K562 (cell line): ENCODE results near the gene HCCS. TPM values are rescaled to one million over a fixed set of nuclear protein-coding genes. Genes with fewer than 3 reads are reported as not detected.

ENCODE experiments used
- ETV5 ChIP-seq: sonication (generic); formaldehyde crosslinking; IDR thresholded peaks from 2 replicates; pipeline ENCODE4 v1.4.0; 2020; ENCODE audit warnings: low read depth, mild to moderate bottlenecking, missing genetic modification reagents
- HNRNPK ChIP-seq: fragments of 200-400 bp; formaldehyde crosslinking; IDR thresholded peaks from one replicate; pipeline ENCODE4 v1.6.1; 2018; ENCODE audit warnings: mild to moderate bottlenecking, low read depth, low read length; ENCODE audit not compliant: poor library complexity, severe bottlenecking
- NRF1 ChIP-seq, 2 experiments: fragments of 450-650 bp; IDR thresholded peaks in 1 of 2; conservative IDR thresholded peaks in 1 of 2; 2 replicates each; pipeline ENCODE4 v1.6.1; 2014; ENCODE audit warnings: mild to moderate bottlenecking in 2 of 2
- PHTF2 ChIP-seq: fragments of 250-450 bp; sonication (Bioruptor Pico); IDR thresholded peaks from 2 replicates; pipeline ENCODE4 v1.5.0; 2021; ENCODE audit warnings: mild to moderate bottlenecking
- RNF2 ChIP-seq: sonication (generic); IDR thresholded peaks from 2 replicates; pipeline ENCODE4 v1.6.1; 2016
- YY1 ChIP-seq, 3 experiments: IDR thresholded peaks; 2 replicates each; pipeline ENCODE4 v1.6.1; 2011; ENCODE audit warnings: low read length in 2 of 3, mild to moderate bottlenecking in 2 of 3, moderate library complexity in 2 of 3, borderline replicate concordance in 1 of 3, control low read depth in 1 of 3, low read depth in 1 of 3; ENCODE audit not compliant: insufficient read depth in 3 of 3, insufficient replicate concordance in 2 of 3, control insufficient read depth in 1 of 3, insufficient read length in 1 of 3; ENCODE audit errors: extremely low read depth in 1 of 3
- ZNF75A ChIP-seq: fragments of 450-650 bp; formaldehyde crosslinking; IDR thresholded peaks from 2 replicates; pipeline ENCODE4 v1.4.0; 2020; ENCODE audit warnings: mild to moderate bottlenecking
- polyA plus RNA-seq, 8 experiments: library from polyadenylated mRNA; depleted of rRNA in 4 of 8; stranded (reverse) in 5 of 8; unstranded in 3 of 8; fragments of >200 nt; fragmentation: Nextera tagmentation in 2 of 8; fragmentation: Illumina TruSeq in 1 of 8; extraction: Ambion mirVana in 2 of 8; extraction: Trizol in 1 of 8; gene quantifications; 2 replicates each; pipeline versions ENCODE4 v1.2.1 to v1.2.3, GENCODE V29; 2011 to 2014; ENCODE audit warnings: inconsistent platforms in 1 of 8, missing spikeins in 1 of 8
- total RNA-seq, 7 experiments: library from RNA; depleted of rRNA in 6 of 7; stranded (reverse); fragments of >200 nt in 6 of 7; fragmentation: Illumina TruSeq in 2 of 7; extraction: Trizol in 2 of 7; gene quantifications; 2 replicates each; pipeline versions ENCODE4 v1.2.1 to v1.2.3, GENCODE V29; 2011 to 2021; ENCODE audit warnings: low replicate concordance in 1 of 7
- TF ChIP-seq, protein P1 (sequence below): fragments of 250-450 bp; sonication (Bioruptor Pico); IDR thresholded peaks from 2 replicates; pipeline ENCODE4 v1.8.0; 2022; ENCODE audit warnings: moderate library complexity, mild to moderate bottlenecking, inconsistent platforms
- TF ChIP-seq, protein P2 (sequence below): fragments of 450-650 bp; IDR thresholded peaks from 2 replicates; pipeline ENCODE4 v1.6.1; 2017; ENCODE audit warnings: antibody characterized with exemption, mild to moderate bottlenecking
- TF ChIP-seq, protein P3 (sequence below), 2 experiments: fragments of 250-450 bp in 1 of 2; fragments of 450-650 bp in 1 of 2; sonication (Bioruptor Pico) in 1 of 2; IDR thresholded peaks; 2 replicates each; pipeline versions ENCODE4 v1.6.1 to v1.8.0; 2016 to 2021; ENCODE audit warnings: mild to moderate bottlenecking in 2 of 2, moderate library complexity in 2 of 2, missing compliant biosample characterization in 1 of 2, missing genetic modification characterization in 1 of 2
- TF ChIP-seq, protein P4 (sequence below): fragments of 450-650 bp; IDR thresholded peaks from 2 replicates; pipeline ENCODE4 v1.6.1; 2016; ENCODE audit warnings: low read depth

HCCS gene
- total and polyA plus RNA-seq, 9 of the 15 experiments (the other 6 are each of a cell fraction or from before 2014, with no cell fraction given): 22.9 to 81.5 (median 66.9) TPM

DNA sequence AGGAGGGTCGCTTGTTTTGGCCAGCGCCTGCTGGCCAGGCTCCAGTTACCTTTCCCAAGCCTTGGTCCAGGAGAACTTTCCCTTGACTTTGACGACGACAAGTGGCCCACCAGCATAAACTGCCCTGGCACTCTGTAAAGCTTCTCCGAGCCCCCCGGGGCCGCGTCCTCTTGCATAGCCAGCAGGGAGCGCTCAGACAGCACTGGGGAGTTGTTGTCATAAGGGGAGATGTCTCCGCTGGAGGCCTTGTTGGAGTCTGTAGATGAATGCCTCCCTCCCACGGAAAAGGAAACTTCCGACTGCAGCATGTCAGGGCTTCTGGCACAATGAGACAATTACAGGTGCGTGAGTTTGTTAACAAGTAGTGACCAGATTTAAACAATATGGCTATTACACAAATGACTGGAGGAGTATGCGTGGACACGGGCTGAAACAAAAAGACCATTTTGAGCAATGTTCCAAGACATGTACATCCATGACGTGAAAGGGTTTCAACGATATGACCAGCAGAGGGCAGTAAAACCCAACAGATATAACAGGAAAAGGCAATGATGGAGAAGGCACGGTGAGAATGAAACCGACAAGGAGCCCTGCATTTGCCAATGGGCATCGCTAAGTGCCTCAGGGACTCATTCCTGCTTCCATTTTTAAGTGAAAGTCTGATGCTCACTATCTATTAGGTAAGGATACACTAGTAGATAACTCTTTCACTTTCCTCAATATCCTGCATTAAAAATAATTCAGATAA is 33.0 kb downstream of the HCCS start (continued):
- TF ChIP-seq YY1 (IDR thresholded peaks at IDR 0.05; ENCODE audit: borderline replicate concordance in 1 of 3, control insufficient read depth in 1 of 3, extremely low read depth in 1 of 3, insufficient read depth in 3 of 3, insufficient read length in 1 of 3, insufficient replicate concordance in 2 of 3, low read depth in 1 of 3, low read length in 2 of 3) (no peak), NRF1 (conservative IDR thresholded peaks at IDR 0.05 in 1 of 2, IDR thresholded peaks at IDR 0.05 in 1 of 2) (no peak), PHTF2 (CRISPR knock-in tag) (no peak), ZNF75A (CRISPR knock-in tag) (no peak), HNRNPK (no peak), RNF2 (no peak), ETV5 (CRISPR knock-in tag) (no peak)
- TF ChIP-seq, protein P1, sequence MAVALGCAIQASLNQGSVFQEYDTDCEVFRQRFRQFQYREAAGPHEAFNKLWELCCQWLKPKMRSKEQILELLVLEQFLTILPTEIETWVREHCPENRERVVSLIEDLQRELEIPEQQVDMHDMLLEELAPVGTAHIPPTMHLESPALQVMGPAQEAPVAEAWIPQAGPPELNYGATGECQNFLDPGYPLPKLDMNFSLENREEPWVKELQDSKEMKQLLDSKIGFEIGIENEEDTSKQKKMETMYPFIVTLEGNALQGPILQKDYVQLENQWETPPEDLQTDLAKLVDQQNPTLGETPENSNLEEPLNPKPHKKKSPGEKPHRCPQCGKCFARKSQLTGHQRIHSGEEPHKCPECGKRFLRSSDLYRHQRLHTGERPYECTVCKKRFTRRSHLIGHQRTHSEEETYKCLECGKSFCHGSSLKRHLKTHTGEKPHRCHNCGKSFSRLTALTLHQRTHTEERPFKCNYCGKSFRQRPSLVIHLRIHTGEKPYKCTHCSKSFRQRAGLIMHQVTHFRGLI (CRISPR knock-in tag): no peak
- TF ChIP-seq, protein P2, sequence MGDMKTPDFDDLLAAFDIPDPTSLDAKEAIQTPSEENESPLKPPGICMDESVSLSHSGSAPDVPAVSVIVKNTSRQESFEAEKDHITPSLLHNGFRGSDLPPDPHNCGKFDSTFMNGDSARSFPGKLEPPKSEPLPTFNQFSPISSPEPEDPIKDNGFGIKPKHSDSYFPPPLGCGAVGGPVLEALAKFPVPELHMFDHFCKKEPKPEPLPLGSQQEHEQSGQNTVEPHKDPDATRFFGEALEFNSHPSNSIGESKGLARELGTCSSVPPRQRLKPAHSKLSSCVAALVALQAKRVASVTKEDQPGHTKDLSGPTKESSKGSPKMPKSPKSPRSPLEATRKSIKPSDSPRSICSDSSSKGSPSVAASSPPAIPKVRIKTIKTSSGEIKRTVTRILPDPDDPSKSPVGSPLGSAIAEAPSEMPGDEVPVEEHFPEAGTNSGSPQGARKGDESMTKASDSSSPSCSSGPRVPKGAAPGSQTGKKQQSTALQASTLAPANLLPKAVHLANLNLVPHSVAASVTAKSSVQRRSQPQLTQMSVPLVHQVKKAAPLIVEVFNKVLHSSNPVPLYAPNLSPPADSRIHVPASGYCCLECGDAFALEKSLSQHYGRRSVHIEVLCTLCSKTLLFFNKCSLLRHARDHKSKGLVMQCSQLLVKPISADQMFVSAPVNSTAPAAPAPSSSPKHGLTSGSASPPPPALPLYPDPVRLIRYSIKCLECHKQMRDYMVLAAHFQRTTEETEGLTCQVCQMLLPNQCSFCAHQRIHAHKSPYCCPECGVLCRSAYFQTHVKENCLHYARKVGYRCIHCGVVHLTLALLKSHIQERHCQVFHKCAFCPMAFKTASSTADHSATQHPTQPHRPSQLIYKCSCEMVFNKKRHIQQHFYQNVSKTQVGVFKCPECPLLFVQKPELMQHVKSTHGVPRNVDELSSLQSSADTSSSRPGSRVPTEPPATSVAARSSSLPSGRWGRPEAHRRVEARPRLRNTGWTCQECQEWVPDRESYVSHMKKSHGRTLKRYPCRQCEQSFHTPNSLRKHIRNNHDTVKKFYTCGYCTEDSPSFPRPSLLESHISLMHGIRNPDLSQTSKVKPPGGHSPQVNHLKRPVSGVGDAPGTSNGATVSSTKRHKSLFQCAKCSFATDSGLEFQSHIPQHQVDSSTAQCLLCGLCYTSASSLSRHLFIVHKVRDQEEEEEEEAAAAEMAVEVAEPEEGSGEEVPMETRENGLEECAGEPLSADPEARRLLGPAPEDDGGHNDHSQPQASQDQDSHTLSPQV: peak; percentile 62; the same call in 1 of the 2 replicates
- TF ChIP-seq, protein P3, sequence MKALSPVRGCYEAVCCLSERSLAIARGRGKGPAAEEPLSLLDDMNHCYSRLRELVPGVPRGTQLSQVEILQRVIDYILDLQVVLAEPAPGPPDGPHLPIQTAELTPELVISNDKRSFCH (CRISPR knock-in tag; IDR thresholded peaks at IDR 0.05): no peak
- TF ChIP-seq, protein P3 (tag; IDR thresholded peaks at IDR 0.05): no peak
- TF ChIP-seq, protein P4, sequence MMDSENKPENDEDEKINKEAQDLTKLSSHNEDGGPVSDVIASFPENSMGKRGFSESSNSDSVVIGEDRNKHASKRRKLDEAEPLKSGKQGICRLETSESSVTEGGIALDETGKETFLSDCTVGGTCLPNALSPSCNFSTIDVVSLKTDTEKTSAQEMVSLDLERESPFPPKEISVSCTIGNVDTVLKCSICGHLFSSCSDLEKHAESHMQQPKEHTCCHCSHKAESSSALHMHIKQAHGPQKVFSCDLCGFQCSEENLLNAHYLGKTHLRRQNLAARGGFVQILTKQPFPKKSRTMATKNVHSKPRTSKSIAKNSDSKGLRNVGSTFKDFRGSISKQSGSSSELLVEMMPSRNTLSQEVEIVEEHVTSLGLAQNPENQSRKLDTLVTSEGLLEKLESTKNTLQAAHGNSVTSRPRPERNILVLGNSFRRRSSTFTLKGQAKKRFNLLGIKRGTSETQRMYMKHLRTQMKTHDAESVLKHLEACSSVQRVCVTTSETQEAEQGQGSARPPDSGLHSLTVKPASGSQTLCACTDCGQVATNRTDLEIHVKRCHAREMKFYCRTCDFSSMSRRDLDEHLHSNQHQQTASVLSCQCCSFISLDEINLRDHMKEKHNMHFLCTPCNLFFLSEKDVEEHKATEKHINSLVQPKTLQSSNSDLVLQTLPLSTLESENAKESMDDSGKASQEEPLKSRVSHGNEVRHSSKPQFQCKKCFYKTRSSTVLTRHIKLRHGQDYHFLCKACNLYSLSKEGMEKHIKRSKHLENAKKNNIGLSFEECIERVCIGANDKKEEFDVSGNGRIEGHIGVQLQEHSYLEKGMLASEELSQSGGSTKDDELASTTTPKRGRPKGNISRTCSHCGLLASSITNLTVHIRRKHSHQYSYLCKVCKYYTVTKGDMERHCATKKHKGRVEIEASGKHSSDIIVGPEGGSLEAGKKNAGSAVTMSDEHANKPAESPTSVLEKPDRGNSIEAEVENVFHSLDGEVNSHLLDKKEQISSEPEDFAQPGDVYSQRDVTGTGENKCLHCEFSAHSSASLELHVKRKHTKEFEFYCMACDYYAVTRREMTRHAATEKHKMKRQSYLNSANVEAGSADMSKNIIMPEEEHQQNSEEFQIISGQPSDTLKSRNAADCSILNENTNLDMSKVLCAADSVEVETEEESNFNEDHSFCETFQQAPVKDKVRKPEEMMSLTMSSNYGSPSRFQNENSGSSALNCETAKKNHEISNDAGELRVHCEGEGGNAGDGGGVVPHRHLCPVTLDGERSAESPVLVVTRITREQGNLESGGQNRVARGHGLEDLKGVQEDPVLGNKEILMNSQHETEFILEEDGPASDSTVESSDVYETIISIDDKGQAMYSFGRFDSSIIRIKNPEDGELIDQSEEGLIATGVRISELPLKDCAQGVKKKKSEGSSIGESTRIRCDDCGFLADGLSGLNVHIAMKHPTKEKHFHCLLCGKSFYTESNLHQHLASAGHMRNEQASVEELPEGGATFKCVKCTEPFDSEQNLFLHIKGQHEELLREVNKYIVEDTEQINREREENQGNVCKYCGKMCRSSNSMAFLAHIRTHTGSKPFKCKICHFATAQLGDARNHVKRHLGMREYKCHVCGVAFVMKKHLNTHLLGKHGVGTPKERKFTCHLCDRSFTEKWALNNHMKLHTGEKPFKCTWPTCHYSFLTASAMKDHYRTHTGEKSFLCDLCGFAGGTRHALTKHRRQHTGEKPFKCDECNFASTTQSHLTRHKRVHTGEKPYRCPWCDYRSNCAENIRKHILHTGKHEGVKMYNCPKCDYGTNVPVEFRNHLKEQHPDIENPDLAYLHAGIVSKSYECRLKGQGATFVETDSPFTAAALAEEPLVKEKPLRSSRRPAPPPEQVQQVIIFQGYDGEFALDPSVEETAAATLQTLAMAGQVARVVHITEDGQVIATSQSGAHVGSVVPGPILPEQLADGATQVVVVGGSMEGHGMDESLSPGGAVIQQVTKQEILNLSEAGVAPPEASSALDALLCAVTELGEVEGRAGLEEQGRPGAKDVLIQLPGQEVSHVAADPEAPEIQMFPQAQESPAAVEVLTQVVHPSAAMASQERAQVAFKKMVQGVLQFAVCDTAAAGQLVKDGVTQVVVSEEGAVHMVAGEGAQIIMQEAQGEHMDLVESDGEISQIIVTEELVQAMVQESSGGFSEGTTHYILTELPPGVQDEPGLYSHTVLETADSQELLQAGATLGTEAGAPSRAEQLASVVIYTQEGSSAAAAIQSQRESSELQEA: no peak
